GM12878 (cell line): ENCODE data around the gene CERT1. TPM values are rescaled to one million over a fixed set of nuclear protein-coding genes. Genes with fewer than 3 reads are reported as not detected.

Experiments
- ATAC-seq: fragments of 200-7000 bp; cut with Tn5 transposase; 3 replicates; pipeline ENCODE4 v1.9.1; 2020; ENCODE audit warnings: mild to moderate bottlenecking, moderate library complexity
- BruUV-seq: library from RNA; stranded (reverse); fragments of 400-500 nt; replicated peaks from 2 replicates; lab custom pipeline; 2021; lab: Mats Ljungman, UMichigan
- CTCF ChIA-PET: fragments of 300-600 bp; sonication (Branson Sonifier 250); formaldehyde crosslinking; extraction: SDS; loops from one replicate; lab custom pipeline; 2021; ENCODE audit warnings: inconsistent platforms; lab: Yijun Ruan, JAX
- POLR2A ChIA-PET: fragments of 350-600 bp; formaldehyde crosslinking; extraction: SDS; loops from one replicate; lab custom pipeline; 2021; ENCODE audit warnings: inconsistent platforms; lab: Charles Lee
- RAD21 ChIA-PET: fragments of 300-600 bp; sonication (Branson Sonifier 250); formaldehyde crosslinking; loops from one replicate; lab custom pipeline; 2023; ENCODE audit warnings: antibody characterized with exemption; ENCODE audit not compliant: unreplicated experiment; lab: Charles Lee
- SMC1A ChIA-PET: fragments of 300-600 bp; sonication (Branson Sonifier 250); formaldehyde crosslinking; loops from one replicate; lab custom pipeline; 2023; ENCODE audit not compliant: unreplicated experiment, uncharacterized antibody; lab: Charles Lee
- DNase-seq: peaks from one replicate; pipeline ENCODE4 v3.0.0-alpha.2; 2011; ENCODE audit warnings: low read depth, low spot score
- FAIRE-seq: peaks from 3 replicates; lab custom pipeline; 2011; peaks lifted over from hg19 to GRCh38; lab: Jason Lieb, UNC
- H2AFZ ChIP-seq: 2 replicates; pipeline ENCODE4 v1.6.0; 2011; ENCODE audit warnings: low read depth, low read length, control low read depth; ENCODE audit not compliant: control insufficient read depth
- H3K27ac ChIP-seq: 2 replicates; pipeline ENCODE4 v1.5.1; 2011; ENCODE audit warnings: control low read depth; ENCODE audit not compliant: control insufficient read depth, insufficient read depth
- H3K27me3 ChIP-seq, 2 experiments: replicated peaks in 1 of 2; 2 replicates each; pipeline versions ENCODE4 v1.6.0 to v1.6.1; 2011; ENCODE audit warnings: low read length in 1 of 2; ENCODE audit not compliant: control insufficient read depth in 2 of 2, insufficient read depth in 2 of 2
- H3K36me3 ChIP-seq, 2 experiments: 2 replicates each; pipeline ENCODE4 v1.5.1; 2011; ENCODE audit warnings: low read length in 1 of 2; ENCODE audit not compliant: control insufficient read depth in 2 of 2, insufficient read depth in 2 of 2
- H3K4me1 ChIP-seq: 2 replicates; pipeline ENCODE4 v1.6.1; 2011; ENCODE audit warnings: mild to moderate bottlenecking, low read length, moderate library complexity, mixed read lengths; ENCODE audit not compliant: control insufficient read depth, insufficient read depth
- H3K4me2 ChIP-seq: 2 replicates; pipeline ENCODE4 v1.6.0; 2011; ENCODE audit warnings: control low read depth; ENCODE audit not compliant: control insufficient read depth, insufficient read depth
- H3K4me3 ChIP-seq: fragments of 200-600 bp; sonication (generic); 2 replicates; pipeline ENCODE4 v1.5.1; 2016
- H3K79me2 ChIP-seq: 2 replicates; pipeline ENCODE4 v1.6.0; 2011; ENCODE audit warnings: low read length; ENCODE audit not compliant: control insufficient read depth, insufficient read depth
- H3K9ac ChIP-seq: 2 replicates; pipeline ENCODE4 v1.8.0; 2011; ENCODE audit warnings: low read length, control low read depth, mixed read lengths; ENCODE audit not compliant: control insufficient read depth, insufficient read depth
- H3K9me3 ChIP-seq: replicated peaks from 3 replicates; pipeline ENCODE4 v1.5.1; 2011; ENCODE audit warnings: mild to moderate bottlenecking, low read length; ENCODE audit not compliant: control insufficient read depth, insufficient read depth
- H4K20me1 ChIP-seq: 2 replicates; pipeline ENCODE4 v1.6.0; 2011; ENCODE audit not compliant: control insufficient read depth, insufficient read depth
- BHLHE40 ChIP-seq, 2 experiments: fragments of 450-650 bp in 1 of 2; IDR thresholded peaks; 2 replicates each; pipeline ENCODE4 v1.6.1; 2011 to 2017; ENCODE audit warnings: low read depth in 2 of 2, borderline replicate concordance in 1 of 2, improper control_type of control experiment in 1 of 2, low read length in 1 of 2, mild to moderate bottlenecking in 1 of 2
- EED ChIP-seq: sonication (generic); IDR thresholded peaks from 2 replicates; pipeline ENCODE4 v1.6.1; 2016; ENCODE audit warnings: antibody characterized with exemption, low read depth
- EP300 ChIP-seq, 2 experiments: fragments of 150-350 bp in 1 of 2; IDR thresholded peaks; 2 replicates each; pipeline ENCODE4 v1.6.1; 2011 to 2012; ENCODE audit warnings: low read depth in 2 of 2, low read length in 2 of 2, borderline replicate concordance in 1 of 2, improper control_type of control experiment in 1 of 2, inconsistent platforms in 1 of 2; ENCODE audit not compliant: control insufficient read depth in 1 of 2
- ETV6 ChIP-seq, 2 experiments: fragments of 450-650 bp in 1 of 2; IDR thresholded peaks in 1 of 2; conservative IDR thresholded peaks in 1 of 2; 2 replicates each; pipeline ENCODE4 v1.6.1; 2014; ENCODE audit warnings: antibody characterized with exemption in 1 of 2, borderline replicate concordance in 1 of 2, low read depth in 1 of 2, mild to moderate bottlenecking in 1 of 2, moderate library complexity in 1 of 2
- HDAC6 ChIP-seq: fragments of 200-600 bp; sonication (generic); IDR thresholded peaks from one replicate; pipeline ENCODE4 v1.8.0; 2017; ENCODE audit warnings: antibody characterized with exemption; ENCODE audit not compliant: unreplicated experiment
- POLR2AphosphoS5 ChIP-seq: IDR thresholded peaks from 2 replicates; pipeline ENCODE4 v1.6.1; 2011; ENCODE audit warnings: mild to moderate bottlenecking, low read length, inconsistent platforms
- RUNX3 ChIP-seq: IDR thresholded peaks from 2 replicates; pipeline ENCODE4 v1.6.1; 2012; ENCODE audit warnings: low read length, inconsistent platforms
- SRF ChIP-seq, 2 experiments: IDR thresholded peaks; 2 replicates each; pipeline ENCODE4 v1.6.1; 2011; ENCODE audit warnings: low read depth in 2 of 2, low read length in 2 of 2, mild to moderate bottlenecking in 1 of 2, moderate library complexity in 1 of 2
- ZNF622 ChIP-seq: fragments of 450-650 bp; IDR thresholded peaks from 2 replicates; pipeline ENCODE4 v1.6.1; 2017; ENCODE audit warnings: mild to moderate bottlenecking, inconsistent platforms
- ZZZ3 ChIP-seq: IDR thresholded peaks from 2 replicates; pipeline ENCODE4 v1.6.1; 2011; ENCODE audit warnings: low read depth; ENCODE audit not compliant: control insufficient read depth, insufficient read length
- WGBS: methylation state at CpG from one replicate; pipeline ENCODE4 v1.1.6; 2016; ENCODE audit warnings: low lambda C conversion rate; ENCODE audit not compliant: insufficient replicate concordance, insufficient coverage; ENCODE audit errors: missing lambda C conversion rate; 5-methylcytosine and 5-hydroxymethylcytosine counted together
- in situ Hi-C: fragments of 300-500 bp; cut with MboI; formaldehyde crosslinking; loops from 9 replicates; pipeline ENCODE4 v1.14.3; 2018; ENCODE audit warnings: mixed read lengths
- intact Hi-C: fragments of 100-400 bp; cut with micrococcal nuclease; formaldehyde crosslinking; loops from one replicate; pipeline ENCODE4 v1.14.2; 2022; ENCODE audit not compliant: unreplicated experiment
- polyA plus RNA-seq, 11 experiments: library from polyadenylated mRNA; depleted of rRNA in 4 of 11; unstranded in 6 of 11; stranded (reverse) in 5 of 11; fragments of >200 nt; fragmentation: Nextera tagmentation in 4 of 11; fragmentation: Illumina TruSeq in 1 of 11; extraction: Ambion mirVana in 4 of 11; extraction: Trizol in 1 of 11; gene quantifications; 1 replicate in 1 of 11; 2 replicates in 10 of 11; pipeline versions ENCODE4 v1.2.1 to v1.2.3, GENCODE V29; 2011 to 2016; ENCODE audit warnings: inconsistent platforms in 2 of 11, missing spikeins in 2 of 11, low read depth in 1 of 11
- total RNA-seq, 4 experiments: library from RNA; depleted of rRNA in 3 of 4; stranded (reverse); fragments of >200 nt in 3 of 4; fragmentation: Illumina TruSeq in 1 of 4; extraction: Trizol in 1 of 4; gene quantifications; 2 replicates each; pipeline versions ENCODE4 v1.2.1 to v1.2.3, GENCODE V29; 2013 to 2021
- TF ChIP-seq, protein P1 (sequence below): fragments of 450-650 bp; IDR thresholded peaks from 2 replicates; pipeline ENCODE4 v1.6.1; 2017; ENCODE audit warnings: low read depth, mild to moderate bottlenecking, moderate library complexity
- TF ChIP-seq, protein P2 (sequence below): IDR thresholded peaks from 2 replicates; pipeline ENCODE4 v1.6.1; 2012; ENCODE audit warnings: mild to moderate bottlenecking, low read depth, low read length

CERT1 gene
- total and polyA plus RNA-seq, 10 of the 15 experiments (the other 5 are each of a cell fraction or from before 2014, with no cell fraction given) = 7.7 to 36.7 (median 25.6) TPM

DNA sequence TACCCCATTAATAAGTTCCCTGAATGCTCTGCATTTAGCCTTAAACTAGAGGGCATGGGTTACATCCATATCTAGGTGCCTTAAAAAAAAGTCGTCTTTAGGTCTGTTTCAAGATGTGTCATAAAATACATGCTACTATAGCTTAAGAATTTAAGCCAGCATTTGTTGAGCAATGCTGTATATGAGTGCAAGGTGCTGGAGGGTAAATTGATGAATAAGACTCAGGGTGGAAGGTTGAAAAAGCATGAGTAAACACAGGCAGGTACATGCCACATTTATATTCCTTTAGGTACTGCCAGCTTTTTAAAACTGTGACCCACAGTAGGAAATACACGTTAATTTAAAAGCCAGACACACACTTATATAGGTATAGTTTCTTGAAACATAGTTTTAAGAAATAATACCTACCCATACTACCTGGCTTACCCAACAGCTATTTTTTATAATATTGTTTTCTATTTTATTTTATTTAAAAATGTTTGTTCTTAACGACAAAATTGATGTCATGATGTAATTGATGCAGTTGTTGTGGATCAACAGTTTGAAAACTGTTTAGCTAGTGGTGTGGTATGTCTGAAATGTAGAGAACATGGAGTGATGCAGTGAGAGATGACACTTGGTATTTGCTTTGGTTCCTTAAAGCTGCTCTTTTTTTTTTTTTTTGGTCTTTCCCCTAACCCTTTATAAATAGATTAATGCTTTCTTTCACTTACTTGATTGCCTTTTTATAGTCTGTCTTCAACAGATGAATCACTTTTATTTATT, 170.5 kb downstream of the CERT1 start:
- no peaks in the 10 kb centered on the region for H3K9me3 ChIP-seq
- no peak overlapping the region for H3K27ac ChIP-seq
- H4K20me1 ChIP-seq = peaks cover 4% of the 10 kb centered on the region; the same call in 1 of the 2 replicates
- SMC1A ChIA-PET = interaction anchor here (0.7 to 4.3 kb wide), 17 partner anchors 8 to 365 kb away, joined by 3 to 18 read pairs (median 4); partner anchors contain the start of gene ANKRD31
- in situ Hi-C loops = no loop called here
- 30% methylated on average over 3 of the region's 3 CpGs for WGBS
- TF ChIP-seq ZZZ3 (no peak), SRF (IDR thresholded peaks at IDR 0.05; ENCODE audit: low read depth in 2 of 2, low read length in 2 of 2) (no peak), ZNF622 (no peak), RUNX3 (no peak), HDAC6 (no peak), POLR2AphosphoS5 (no peak), ETV6 (conservative IDR thresholded peaks at IDR 0.05 in 1 of 2, IDR thresholded peaks at IDR 0.05 in 1 of 2; ENCODE audit: borderline replicate concordance in 1 of 2, low read depth in 1 of 2) (no peak), EED (no peak), BHLHE40 (IDR thresholded peaks at IDR 0.05; ENCODE audit: borderline replicate concordance in 1 of 2, low read depth in 2 of 2, low read length in 1 of 2) (no peak), EP300 (IDR thresholded peaks at IDR 0.05; ENCODE audit: borderline replicate concordance in 1 of 2, control insufficient read depth in 1 of 2, low read depth in 2 of 2, low read length in 2 of 2) (no peak)
- TF ChIP-seq, protein P1, sequence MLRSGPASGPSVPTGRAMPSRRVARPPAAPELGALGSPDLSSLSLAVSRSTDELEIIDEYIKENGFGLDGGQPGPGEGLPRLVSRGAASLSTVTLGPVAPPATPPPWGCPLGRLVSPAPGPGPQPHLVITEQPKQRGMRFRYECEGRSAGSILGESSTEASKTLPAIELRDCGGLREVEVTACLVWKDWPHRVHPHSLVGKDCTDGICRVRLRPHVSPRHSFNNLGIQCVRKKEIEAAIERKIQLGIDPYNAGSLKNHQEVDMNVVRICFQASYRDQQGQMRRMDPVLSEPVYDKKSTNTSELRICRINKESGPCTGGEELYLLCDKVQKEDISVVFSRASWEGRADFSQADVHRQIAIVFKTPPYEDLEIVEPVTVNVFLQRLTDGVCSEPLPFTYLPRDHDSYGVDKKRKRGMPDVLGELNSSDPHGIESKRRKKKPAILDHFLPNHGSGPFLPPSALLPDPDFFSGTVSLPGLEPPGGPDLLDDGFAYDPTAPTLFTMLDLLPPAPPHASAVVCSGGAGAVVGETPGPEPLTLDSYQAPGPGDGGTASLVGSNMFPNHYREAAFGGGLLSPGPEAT = no peak
- TF ChIP-seq, protein P2, sequence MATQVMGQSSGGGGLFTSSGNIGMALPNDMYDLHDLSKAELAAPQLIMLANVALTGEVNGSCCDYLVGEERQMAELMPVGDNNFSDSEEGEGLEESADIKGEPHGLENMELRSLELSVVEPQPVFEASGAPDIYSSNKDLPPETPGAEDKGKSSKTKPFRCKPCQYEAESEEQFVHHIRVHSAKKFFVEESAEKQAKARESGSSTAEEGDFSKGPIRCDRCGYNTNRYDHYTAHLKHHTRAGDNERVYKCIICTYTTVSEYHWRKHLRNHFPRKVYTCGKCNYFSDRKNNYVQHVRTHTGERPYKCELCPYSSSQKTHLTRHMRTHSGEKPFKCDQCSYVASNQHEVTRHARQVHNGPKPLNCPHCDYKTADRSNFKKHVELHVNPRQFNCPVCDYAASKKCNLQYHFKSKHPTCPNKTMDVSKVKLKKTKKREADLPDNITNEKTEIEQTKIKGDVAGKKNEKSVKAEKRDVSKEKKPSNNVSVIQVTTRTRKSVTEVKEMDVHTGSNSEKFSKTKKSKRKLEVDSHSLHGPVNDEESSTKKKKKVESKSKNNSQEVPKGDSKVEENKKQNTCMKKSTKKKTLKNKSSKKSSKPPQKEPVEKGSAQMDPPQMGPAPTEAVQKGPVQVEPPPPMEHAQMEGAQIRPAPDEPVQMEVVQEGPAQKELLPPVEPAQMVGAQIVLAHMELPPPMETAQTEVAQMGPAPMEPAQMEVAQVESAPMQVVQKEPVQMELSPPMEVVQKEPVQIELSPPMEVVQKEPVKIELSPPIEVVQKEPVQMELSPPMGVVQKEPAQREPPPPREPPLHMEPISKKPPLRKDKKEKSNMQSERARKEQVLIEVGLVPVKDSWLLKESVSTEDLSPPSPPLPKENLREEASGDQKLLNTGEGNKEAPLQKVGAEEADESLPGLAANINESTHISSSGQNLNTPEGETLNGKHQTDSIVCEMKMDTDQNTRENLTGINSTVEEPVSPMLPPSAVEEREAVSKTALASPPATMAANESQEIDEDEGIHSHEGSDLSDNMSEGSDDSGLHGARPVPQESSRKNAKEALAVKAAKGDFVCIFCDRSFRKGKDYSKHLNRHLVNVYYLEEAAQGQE = no peak
- TF ChIP-seq, all 136 proteins: peak for 0
- H3K79me2 ChIP-seq = peaks cover 68% of the 10 kb centered on the region
- peak overlapping the region; percentile 59 for H3K4me2 ChIP-seq
- H3K4me3 ChIP-seq = peak overlapping the region; percentile 58
- intact Hi-C loops = loop anchor here (10.0 kb wide), 1 partner anchor 344 kb away; no protein-coding TSS in a partner anchor
- POLR2A ChIA-PET = interaction anchor here (0.6 to 1.9 kb wide), 6 partner anchors 10 to 242 kb away, joined by 3 to 19 read pairs (median 3); no protein-coding TSS in a partner anchor
- ATAC-seq = no peak
- H2AFZ ChIP-seq = no peak overlapping the region
- H3K27me3 ChIP-seq = no peaks in the 10 kb centered on the region
- H3K36me3 ChIP-seq = peaks cover under 1 to 22% of the 10 kb centered on the region in 2 experiments; a peak in 3 of 4 replicates
- H3K4me1 ChIP-seq = peaks cover 6% of the 10 kb centered on the region; the same call in 1 of the 2 replicates
- RAD21 ChIA-PET = interaction anchor here (0.7 to 2.1 kb wide), 11 partner anchors 9 to 369 kb away, joined by 3 to 12 read pairs (median 3); partner anchors contain the start of gene ANKRD31
- no peak for FAIRE-seq
- no peak for DNase-seq
- CTCF ChIA-PET = interaction anchor here (0.7 to 2.7 kb wide), 7 partner anchors 11 to 1025 kb away, joined by 3 to 17 read pairs (median 3); partner anchors contain the start of gene ANKRD31
- no peak overlapping the region for H3K9ac ChIP-seq
- no TSS peak for BruUV-seq
